Activated gamma-delta T cell treated with Interleukin-2 at 50 U/mL for 16 hours (primary cell): ENCODE results near the gene KIF7.
"Not testable (repeated sequence)": the region's sequence is repeated elsewhere in the genome, so short reads cannot be mapped to it uniquely, and the experiment has no call there.

Experiments
- DNase-seq: peaks from one replicate; pipeline ENCODE4 v3.0.0-alpha.2; 2020

Gene KIF7

GRCh38 chr15:89599021-89599420 lies 56.2 kb downstream of the KIF7 start:
- DNase-seq: no peak

GRCh38 chr15:89593018-89593417 lies 62.2 kb downstream of the KIF7 start:
- DNase-seq: no peak

GRCh38 chr15:89591834-89592233 lies 63.4 kb downstream of the KIF7 start:
- no peak for DNase-seq

GRCh38 chr15:89587955-89588354 lies 67.3 kb downstream of the KIF7 start:
- DNase-seq: no peak

GRCh38 chr15:89586651-89587050 lies 68.6 kb downstream of the KIF7 start:
- no peak for DNase-seq

- DNase-seq: not testable (repeated sequence)
Measured at GRCh38 chr15:89580747-89581146, 74.5 kb downstream of the KIF7 start.

- no peak for DNase-seq
Measured at GRCh38 chr15:89578146-89578545, 77.1 kb downstream of the KIF7 start.
